ENCODE results near the gene ANXA2. TPM values are rescaled to one million over a fixed set of nuclear protein-coding genes. Genes with fewer than 3 reads are reported as not detected.

ANXA2 gene
- polyA plus RNA-seq, 1 of the 3 experiments (the other 2 are of a cell fraction), result 4,669 TPM

GRCh38 chr15:60396958-60397771 is 621 bp downstream of the ANXA2 start (continued):
- TF ChIP-seq CTCF (IDR thresholded peaks at IDR 0.05) (no peak), EP300 (IDR thresholded peaks at IDR 0.05; ENCODE audit: borderline replicate concordance in 1 of 2, low read depth in 1 of 2, low read length in 1 of 2) (0 out of 4 replicates have a peak, but pooled peaks of 1 of the 2 experiments have one; percentile 27), EZH2phosphoT487 (IDR thresholded peaks at IDR 0.05; ENCODE audit: borderline replicate concordance, low read depth) (no peak), MAX (IDR thresholded peaks at IDR 0.05; ENCODE audit: low read depth) (peak; percentile 10; the same call in 1 of the 2 replicates), NFIC (IDR thresholded peaks at IDR 0.05; ENCODE audit: borderline replicate concordance) (no peak), RCOR1 (IDR thresholded peaks at IDR 0.05; ENCODE audit: low read length) (no peak), MXI1 (IDR thresholded peaks at IDR 0.05; ENCODE audit: low read depth, low read length) (no peak), TAF1 (IDR thresholded peaks at IDR 0.05; ENCODE audit: borderline replicate concordance, low read depth, low read length) (peak; percentile 34; the same call in 1 of the 2 replicates), NRF1 (IDR thresholded peaks at IDR 0.05; ENCODE audit: low read depth, low read length) (no peak), FOXJ3 (CRISPR knock-in tag; IDR thresholded peaks at IDR 0.05) (no peak), ZBTB33 (IDR thresholded peaks at IDR 0.05; ENCODE audit: borderline replicate concordance, low read depth) (no peak), IRF3 (IDR thresholded peaks at IDR 0.05; ENCODE audit: low read depth, low read length) (no peak), USF2 (IDR thresholded peaks at IDR 0.05; ENCODE audit: borderline replicate concordance, low read depth, low read length) (no peak), CHD2 (IDR thresholded peaks at IDR 0.05; ENCODE audit: low read length, partially characterized antibody) (no peak), TCF12 (IDR thresholded peaks at IDR 0.05) (peak; percentile 31; the same call in 1 of the 2 replicates), TEAD4 (IDR thresholded peaks at IDR 0.05; ENCODE audit: borderline replicate concordance, insufficient read depth) (no peak; the same call in 1 of the 2 replicates), MEF2A (IDR thresholded peaks at IDR 0.05; ENCODE audit: borderline replicate concordance, low read depth) (no peak), SMC3 (IDR thresholded peaks at IDR 0.05; ENCODE audit: low read depth, low read length) (no peak), PBX3 (IDR thresholded peaks at IDR 0.05) (no peak; the same call in 1 of the 2 replicates), GATA2 (CRISPR knock-in tag; IDR thresholded peaks at IDR 0.05) (no peak)
